Measurements from ENCODE around the gene FANCG. TPM values are rescaled to one million over a fixed set of nuclear protein-coding genes. Genes with fewer than 3 reads are reported as not detected.

The FANCG gene
- total RNA-seq, 4 donors from 2014 or later, result 5.3 to 34.7 (median 11.6) TPM

DNA sequence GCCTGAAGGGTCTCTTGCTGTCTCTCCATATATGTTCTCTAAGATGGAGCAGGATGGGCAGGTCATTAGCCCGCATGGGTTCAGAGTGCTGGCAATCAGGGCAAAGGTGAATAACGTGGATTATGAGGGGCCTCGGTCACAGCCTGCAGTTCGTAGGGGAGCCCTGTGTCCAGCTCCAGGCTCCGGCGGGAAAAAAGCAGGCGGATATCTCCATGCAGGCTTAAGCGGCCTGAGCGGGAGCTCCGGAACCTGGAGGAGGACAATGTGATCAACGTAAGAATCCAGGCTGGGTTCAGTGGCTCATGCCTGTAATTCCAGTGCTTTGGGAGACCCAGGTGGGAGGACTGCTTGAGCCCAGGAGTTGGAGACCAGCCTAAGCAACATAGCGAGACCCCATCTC is 25.4 kb upstream of the FANCG start:
- no peak overlapping the region for H3K4me3 ChIP-seq (ENCODE audit: low read depth, poor library complexity, severe bottlenecking)
- intact Hi-C loops (cut with DNase I; ENCODE audit: low total_unique reads), result no loop called here
- 86 to 91% methylated on average over 12 of the region's 12 CpGs for WGBS, 2 donors
- TF ChIP-seq POLR2A (IDR thresholded peaks at IDR 0.05), result no peak
- TF ChIP-seq, protein P1, sequence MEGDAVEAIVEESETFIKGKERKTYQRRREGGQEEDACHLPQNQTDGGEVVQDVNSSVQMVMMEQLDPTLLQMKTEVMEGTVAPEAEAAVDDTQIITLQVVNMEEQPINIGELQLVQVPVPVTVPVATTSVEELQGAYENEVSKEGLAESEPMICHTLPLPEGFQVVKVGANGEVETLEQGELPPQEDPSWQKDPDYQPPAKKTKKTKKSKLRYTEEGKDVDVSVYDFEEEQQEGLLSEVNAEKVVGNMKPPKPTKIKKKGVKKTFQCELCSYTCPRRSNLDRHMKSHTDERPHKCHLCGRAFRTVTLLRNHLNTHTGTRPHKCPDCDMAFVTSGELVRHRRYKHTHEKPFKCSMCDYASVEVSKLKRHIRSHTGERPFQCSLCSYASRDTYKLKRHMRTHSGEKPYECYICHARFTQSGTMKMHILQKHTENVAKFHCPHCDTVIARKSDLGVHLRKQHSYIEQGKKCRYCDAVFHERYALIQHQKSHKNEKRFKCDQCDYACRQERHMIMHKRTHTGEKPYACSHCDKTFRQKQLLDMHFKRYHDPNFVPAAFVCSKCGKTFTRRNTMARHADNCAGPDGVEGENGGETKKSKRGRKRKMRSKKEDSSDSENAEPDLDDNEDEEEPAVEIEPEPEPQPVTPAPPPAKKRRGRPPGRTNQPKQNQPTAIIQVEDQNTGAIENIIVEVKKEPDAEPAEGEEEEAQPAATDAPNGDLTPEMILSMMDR (IDR thresholded peaks at IDR 0.05), result no peak
- peak in 1 of 2 donors; percentile 60 for DNase-seq (ENCODE audit: low spot score in 2 of 2)

DNA sequence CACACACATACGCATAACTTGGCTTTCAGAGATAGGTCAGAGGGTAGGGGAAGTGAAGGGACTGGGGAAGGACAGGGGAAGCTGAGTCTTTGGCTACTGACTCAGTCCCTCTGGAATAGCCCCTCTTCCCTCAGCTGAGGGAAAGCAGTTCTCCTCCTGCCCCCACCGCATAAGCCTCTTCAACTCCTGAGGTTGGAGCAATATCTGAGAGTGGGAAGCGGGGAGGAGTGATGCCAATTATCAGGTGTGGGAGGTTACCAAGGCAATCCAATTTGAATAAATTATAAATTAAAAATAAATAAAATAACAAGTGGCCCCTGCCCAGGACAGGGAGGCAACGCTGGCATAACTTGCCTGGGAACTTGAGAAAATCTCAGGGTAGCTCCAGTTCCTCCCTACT is 24.8 kb upstream of the FANCG start:
- intact Hi-C loops (cut with DNase I; ENCODE audit: low total_unique reads), result no loop called here
- WGBS, 2 donors, result 83 to 87% methylated on average over 4 of the region's 4 CpGs

DNA sequence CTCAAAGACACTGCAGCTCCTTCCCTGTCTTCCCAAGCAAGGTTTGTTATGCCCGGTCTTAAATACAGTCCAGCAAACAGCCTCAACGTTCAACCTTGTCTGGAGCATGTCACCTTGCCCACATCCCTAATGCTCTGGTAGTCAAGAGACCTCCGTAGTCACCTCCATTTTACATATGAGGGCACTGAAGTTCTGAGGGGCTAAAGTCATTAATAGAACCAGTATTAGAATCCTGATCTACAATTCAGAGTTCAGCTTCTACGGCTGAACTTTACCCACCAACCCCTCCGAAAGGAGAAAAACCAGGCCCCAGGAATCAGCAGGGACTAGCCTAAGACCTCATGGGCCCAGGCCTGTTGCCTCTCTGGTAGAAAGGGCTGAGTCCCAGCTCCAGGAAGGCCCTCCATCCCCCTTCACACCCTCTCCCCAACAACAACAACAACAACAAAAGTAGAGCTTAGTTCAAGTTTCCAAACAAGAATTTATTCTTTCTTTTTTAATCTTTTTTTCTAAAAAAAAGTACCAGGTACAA is 24.0 kb upstream of the FANCG start:
- 28 to 39% methylated on average over 5 of the region's 5 CpGs for WGBS, 2 donors
- DNase-seq (ENCODE audit: low spot score in 2 of 2), result no peak
- TF ChIP-seq POLR2A (IDR thresholded peaks at IDR 0.05), result no peak
- TF ChIP-seq, protein P1 (IDR thresholded peaks at IDR 0.05), result no peak
- intact Hi-C loops (cut with DNase I; ENCODE audit: low total_unique reads), result no loop called here
- H3K4me3 ChIP-seq (ENCODE audit: low read depth, poor library complexity, severe bottlenecking), result no peak overlapping the region

More for the DNA sequence above, 24.8 kb upstream of the FANCG start:
- H3K4me3 ChIP-seq (ENCODE audit: low read depth, poor library complexity, severe bottlenecking), result no peak overlapping the region
- no peak for DNase-seq (ENCODE audit: low spot score in 2 of 2)
- no peak for TF ChIP-seq POLR2A (IDR thresholded peaks at IDR 0.05)
- TF ChIP-seq, protein P1 (IDR thresholded peaks at IDR 0.05), result no peak

DNA sequence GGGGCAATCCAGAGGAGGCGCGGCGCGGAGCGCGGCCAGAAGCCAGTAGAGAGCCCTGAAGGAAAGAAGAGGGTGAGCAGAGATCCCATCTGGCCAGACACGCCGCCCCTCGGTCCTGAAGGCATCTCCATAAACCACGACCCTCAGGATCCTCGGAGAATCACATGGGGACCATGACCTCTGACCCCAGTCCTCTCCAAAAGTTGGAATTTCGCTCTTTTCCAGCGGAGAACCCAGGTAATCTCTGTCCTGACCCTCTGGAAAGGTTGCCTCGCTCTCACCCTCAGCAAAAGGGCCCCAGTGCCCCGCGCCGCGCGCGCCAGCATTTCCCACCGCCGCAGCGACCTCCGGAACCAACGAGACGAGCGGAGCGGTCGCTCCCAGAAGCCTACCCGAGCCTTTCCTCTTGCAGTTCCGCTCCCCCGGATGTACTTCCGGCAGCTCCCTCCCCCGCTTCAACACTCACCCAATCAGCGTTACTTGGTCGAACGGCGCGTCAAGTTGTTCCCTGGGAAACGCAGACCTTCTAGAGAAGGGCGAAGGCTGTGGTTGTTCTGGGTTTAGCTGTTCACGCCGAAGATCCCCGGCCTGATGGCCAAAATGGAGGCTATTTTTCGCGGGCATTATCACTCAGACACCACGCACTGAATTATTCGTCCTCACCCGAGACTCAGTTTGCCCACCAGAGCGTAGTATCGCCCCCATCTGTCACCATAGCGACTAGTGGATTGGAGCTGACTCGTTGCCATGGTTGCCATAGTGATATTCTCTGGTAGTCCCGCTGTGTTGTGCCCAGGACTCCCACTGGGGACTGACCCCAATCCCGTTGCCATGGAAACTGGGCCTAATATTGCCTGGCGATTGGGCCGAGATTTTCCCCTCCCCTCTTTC is 23.3 kb upstream of the FANCG start, which contains the start of gene STOML2:
Gene STOML2, minus strand, starts transcription at position 363 of the 891 bp plus-strand sequence. Its CDS starts 37 bp downstream, at position 326.
- DNase-seq (ENCODE audit: low spot score in 2 of 2), result peak; percentile 96 to 99
- intact Hi-C loops (cut with DNase I; ENCODE audit: low total_unique reads), result no loop called here
- H3K4me3 ChIP-seq (ENCODE audit: low read depth, poor library complexity, severe bottlenecking), result peak within 1 kb of the TSS; percentile 37
- TF ChIP-seq, protein P1 (IDR thresholded peaks at IDR 0.05), result no peak
- no peak for TF ChIP-seq POLR2A (IDR thresholded peaks at IDR 0.05)
- 1% methylated on average over 53 to 56 of the region's 57 CpGs for WGBS, 2 donors

DNA sequence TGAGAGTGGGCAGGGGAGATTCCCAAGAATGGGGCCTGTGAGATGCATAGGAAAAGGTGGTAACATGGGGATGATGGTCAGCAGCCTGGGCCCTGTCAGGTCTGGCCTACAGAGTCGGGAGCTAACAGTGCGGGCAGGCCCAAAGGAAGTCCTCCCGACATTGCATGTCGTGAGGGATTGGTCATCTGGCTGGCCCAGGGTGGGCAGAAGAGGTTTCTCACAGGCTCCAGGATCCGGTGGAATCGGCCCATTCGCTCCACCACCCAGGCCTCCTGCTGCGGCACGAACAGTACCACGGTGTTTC is 22.7 kb upstream of the FANCG start:
- 4 to 5% methylated on average over 10 of the region's 10 CpGs for WGBS, 2 donors
- TF ChIP-seq, protein P1 (IDR thresholded peaks at IDR 0.05), result no peak
- TF ChIP-seq POLR2A (IDR thresholded peaks at IDR 0.05), result no peak
- intact Hi-C loops (cut with DNase I; ENCODE audit: low total_unique reads), result no loop called here
- peak overlapping the region; percentile 37 for H3K4me3 ChIP-seq (ENCODE audit: low read depth, poor library complexity, severe bottlenecking)
- no peak for DNase-seq (ENCODE audit: low spot score in 2 of 2)
